Fibroblast of pulmonary artery (primary cell): ENCODE measurements around the gene PLEK2.

Source experiments
- DNase-seq: peaks from one replicate; pipeline ENCODE4 v3.0.0-alpha.2; 2010; ENCODE audit warnings: low read depth
- H3K4me3 ChIP-seq: replicated peaks from 2 replicates; pipeline ENCODE4 v1.5.1; 2011; ENCODE audit warnings: low read depth, mild to moderate bottlenecking, control low read depth, low read length, moderate library complexity
- TF ChIP-seq, protein P1 (sequence below): IDR thresholded peaks from 2 replicates; pipeline ENCODE4 v1.5.1; 2011; ENCODE audit warnings: mild to moderate bottlenecking, control low read depth, low read length, inconsistent platforms; ENCODE audit errors: missing control alignments

The PLEK2 gene

DNA sequence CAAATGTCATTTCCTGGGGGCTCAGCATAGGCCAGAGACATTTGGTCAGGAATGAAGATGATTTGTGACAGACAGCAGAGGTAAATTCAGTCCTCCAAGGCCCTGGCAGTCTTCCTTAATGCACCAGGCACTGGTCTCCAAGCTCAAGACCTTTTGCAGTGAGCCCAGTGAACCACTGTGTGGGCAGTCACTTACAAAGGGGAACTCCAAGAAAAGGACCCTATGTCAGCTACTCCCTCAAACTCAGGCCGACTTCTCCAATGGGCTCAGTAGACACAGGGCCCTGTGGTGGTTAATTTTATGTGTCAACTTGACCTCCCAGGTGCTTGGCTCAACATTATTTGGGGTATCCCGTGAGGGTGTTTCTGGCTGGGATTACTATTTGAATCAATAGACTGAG lies 29.3 kb upstream of the PLEK2 start:
- TF ChIP-seq, protein P1, sequence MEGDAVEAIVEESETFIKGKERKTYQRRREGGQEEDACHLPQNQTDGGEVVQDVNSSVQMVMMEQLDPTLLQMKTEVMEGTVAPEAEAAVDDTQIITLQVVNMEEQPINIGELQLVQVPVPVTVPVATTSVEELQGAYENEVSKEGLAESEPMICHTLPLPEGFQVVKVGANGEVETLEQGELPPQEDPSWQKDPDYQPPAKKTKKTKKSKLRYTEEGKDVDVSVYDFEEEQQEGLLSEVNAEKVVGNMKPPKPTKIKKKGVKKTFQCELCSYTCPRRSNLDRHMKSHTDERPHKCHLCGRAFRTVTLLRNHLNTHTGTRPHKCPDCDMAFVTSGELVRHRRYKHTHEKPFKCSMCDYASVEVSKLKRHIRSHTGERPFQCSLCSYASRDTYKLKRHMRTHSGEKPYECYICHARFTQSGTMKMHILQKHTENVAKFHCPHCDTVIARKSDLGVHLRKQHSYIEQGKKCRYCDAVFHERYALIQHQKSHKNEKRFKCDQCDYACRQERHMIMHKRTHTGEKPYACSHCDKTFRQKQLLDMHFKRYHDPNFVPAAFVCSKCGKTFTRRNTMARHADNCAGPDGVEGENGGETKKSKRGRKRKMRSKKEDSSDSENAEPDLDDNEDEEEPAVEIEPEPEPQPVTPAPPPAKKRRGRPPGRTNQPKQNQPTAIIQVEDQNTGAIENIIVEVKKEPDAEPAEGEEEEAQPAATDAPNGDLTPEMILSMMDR = no peak
- H3K4me3 ChIP-seq = no peak overlapping the region
- DNase-seq = no peak

DNA sequence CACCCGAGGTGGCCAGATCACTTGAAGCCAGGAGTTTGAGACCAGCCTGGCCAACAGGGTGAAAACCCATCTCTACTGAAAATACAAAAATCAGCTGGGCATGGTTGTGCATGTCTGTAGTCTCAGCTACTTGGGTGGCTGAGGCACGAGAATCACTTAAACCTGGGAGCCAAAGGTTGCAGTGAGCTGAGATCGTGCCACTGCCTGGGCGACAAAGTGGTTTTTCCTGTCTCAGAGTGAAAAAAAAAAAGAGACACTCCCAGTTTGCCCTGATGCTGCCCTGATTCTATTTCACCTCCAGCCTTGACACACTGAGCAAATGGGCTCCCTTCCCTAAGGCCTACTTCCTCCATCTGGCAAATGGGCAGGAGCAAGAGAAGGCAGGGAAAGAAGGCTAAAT lies 28.5 kb upstream of the PLEK2 start:
- TF ChIP-seq, protein P1 = no peak
- no peak overlapping the region for H3K4me3 ChIP-seq
- DNase-seq = no peak

DNA sequence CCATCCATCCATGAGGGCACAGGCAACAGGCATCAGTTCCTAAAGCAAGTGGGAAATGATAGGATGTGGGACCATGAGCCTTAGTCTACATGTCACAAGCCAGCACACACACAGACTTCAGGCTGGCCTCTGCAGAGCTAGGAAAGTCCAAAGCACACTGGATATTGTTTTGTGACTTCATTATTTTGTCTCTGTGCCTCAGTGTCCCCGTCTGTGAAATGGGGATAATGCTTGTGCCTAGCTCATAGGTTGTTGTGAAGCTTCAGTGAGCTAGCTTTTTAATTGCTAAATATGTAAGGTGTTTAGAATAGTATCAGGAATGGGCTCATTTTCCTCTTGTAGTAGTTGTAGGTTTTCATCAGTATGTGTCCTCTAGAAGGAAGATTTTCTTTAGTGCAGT lies 27.0 kb upstream of the PLEK2 start:
- no peak overlapping the region for H3K4me3 ChIP-seq
- TF ChIP-seq, protein P1 = no peak
- no peak for DNase-seq

DNA sequence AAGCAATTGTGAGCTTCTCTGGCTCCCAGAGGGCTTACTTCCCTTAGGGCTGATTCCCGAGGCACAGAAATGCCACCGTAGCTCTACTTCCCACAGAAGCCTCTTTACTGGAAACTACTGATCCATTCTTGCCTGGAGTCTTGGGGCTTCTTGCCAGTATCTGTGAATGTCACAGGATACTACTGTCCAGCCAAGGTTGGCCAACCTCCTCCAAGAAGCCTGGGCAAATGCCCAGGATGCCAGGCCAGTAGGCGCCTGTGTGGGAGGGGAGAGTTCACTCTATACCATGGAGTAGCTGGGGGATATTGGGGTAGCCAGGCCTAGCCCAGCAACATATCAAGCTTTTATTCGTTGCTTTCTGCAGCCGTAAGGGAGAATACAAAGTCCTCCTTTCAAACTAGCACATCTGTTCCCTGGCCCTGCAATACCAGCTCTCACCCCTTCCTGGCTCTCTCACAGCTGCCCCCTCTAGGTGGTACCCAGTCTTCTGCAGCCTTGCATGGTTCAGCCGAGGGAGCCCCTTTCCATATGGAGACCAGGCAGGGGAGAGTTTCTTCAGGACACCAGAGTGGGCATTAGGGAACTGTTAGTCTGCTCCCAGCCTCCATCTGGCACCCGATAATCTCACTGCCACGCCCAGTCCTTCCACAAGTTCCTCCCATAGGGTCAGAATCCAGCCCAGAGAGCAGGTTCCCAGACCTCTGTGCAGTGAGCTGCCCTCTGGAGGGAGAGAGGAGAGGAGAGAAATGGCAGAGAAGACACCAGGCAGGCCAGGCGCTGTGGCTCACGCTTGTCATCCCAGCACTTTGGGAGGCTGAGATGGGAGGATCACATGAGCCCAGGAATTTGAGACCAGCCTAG lies 24.3 kb upstream of the PLEK2 start:
- TF ChIP-seq, protein P1 = no peak
- no peak for DNase-seq

DNA sequence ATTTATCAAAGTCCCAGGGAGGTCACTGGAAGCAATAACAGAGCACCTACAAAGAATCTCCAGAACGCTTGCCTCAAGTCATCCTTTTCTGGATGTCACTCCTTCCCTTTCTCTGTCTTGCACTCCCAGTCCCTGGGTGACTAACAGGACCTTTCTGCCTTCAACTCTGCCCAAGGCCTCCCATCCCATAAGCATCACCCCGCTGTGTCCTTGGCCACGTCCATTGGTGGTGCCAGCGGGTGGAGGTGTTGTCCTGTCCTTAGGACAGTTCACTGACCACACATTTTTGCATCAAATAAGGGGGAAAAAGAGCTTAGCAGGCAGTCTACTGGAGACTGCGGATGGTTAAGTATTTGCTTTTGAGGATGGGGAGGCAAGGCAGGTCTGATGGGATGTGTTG lies 23.6 kb upstream of the PLEK2 start:
- H3K4me3 ChIP-seq = no peak overlapping the region
- no peak for DNase-seq
- TF ChIP-seq, protein P1 = no peak

More for the DNA sequence above, 24.3 kb upstream of the PLEK2 start:
- no peak overlapping the region for H3K4me3 ChIP-seq

DNA sequence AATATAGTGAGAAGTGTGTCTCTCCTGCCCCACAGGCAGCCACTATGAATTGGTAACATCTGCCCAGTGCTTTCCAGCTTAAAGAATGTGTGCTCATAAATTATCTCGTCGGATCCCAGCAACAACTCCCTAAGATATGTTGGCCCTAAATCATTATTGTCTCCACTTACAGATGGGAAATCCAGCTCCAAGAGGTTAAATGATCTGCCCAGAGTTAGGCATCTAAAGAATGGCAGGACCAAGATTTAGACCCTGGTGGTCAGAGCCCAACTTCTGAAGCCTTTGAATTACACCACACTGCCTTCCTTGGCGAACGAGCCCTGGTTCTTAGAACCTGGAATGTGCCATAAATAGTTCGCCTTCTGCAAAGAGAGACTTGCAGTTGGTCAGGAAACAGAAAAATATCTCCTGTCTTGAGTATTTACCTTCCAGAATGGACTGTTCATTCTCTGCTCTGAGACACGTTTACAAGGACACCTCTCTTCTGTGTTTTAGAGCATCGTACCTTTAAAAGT lies 20.1 kb upstream of the PLEK2 start:
- TF ChIP-seq, protein P1 = no peak
- DNase-seq = no peak
- no peak overlapping the region for H3K4me3 ChIP-seq
